ENCODE data around the gene HLCS. TPM values are rescaled to one million over a fixed set of nuclear protein-coding genes. Genes with fewer than 3 reads are reported as not detected.

HLCS gene
- total and polyA plus RNA-seq, 2 of the 4 experiments (the other 2 are of a cell fraction) = 10.6 to 21.0 TPM

DNA sequence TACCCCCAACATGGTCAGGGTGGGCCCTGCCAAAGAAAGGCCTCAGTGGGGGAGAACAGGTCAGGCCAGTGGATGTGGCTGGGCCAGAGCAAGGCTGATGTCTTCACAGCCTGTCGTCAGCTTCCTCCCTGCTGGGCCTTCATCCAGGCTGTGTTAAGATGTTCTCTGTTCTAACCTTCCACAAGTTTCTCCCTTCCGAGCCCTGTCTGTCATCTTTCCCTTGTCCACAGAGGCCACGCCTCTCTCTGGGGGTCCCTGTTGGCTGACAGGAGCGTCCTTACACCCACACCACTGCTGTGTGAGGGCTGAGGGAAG is 231.3 kb downstream of the HLCS start:
- no peak overlapping the region for H3K4ac ChIP-seq (ENCODE audit: low read depth, low read length)
- ChIA-PET CTCF (no interaction called here), POLR2A (ENCODE audit: unreplicated experiment) (no interaction called here)
- H3K27me3 ChIP-seq (ENCODE audit: control insufficient read depth, insufficient read depth, low read length) = peaks cover 37% of the 10 kb centered on the region
- H3K36me3 ChIP-seq (ENCODE audit: control insufficient read depth, insufficient read depth, low read length) = no peaks in the 10 kb centered on the region
- H3K9ac ChIP-seq (ENCODE audit: low read depth, low read length) = no peak overlapping the region
- no peak overlapping the region for H4K8ac ChIP-seq (ENCODE audit: low read depth in 2 of 2, low read length in 2 of 2)
- H4K5ac ChIP-seq (ENCODE audit: low read depth, low read length) = no peak overlapping the region
- no peak for ATAC-seq (ENCODE audit: low read depth)
- dilution Hi-C loops (cut with HindIII; ENCODE audit: low sequenced_read_pairs, unreplicated experiment) = no loop called here
- no peak overlapping the region for H3K4me2 ChIP-seq (ENCODE audit: low read depth, low read length)
- H4K20me1 ChIP-seq (ENCODE audit: insufficient read depth, low read length) = no peaks in the 10 kb centered on the region
- peak overlapping the region; percentile 43 for H2AFZ ChIP-seq (replicated peaks; ENCODE audit: low read length, poor library complexity)
- intact Hi-C loops (cut with micrococcal nuclease) = no loop called here
- in situ Hi-C loops (cut with MboI; ENCODE audit: low sequenced_read_pairs) = no loop called here
- no peak overlapping the region for H3K27ac ChIP-seq (ENCODE audit: insufficient read depth, low read length)
- H3K14ac ChIP-seq (replicated peaks; ENCODE audit: low read depth, low read length) = no peak overlapping the region
- no peak for TF ChIP-seq FOS (IDR thresholded peaks at IDR 0.05; ENCODE audit: low read depth, low read length)
- no peak overlapping the region for H3K56ac ChIP-seq (ENCODE audit: extremely low read depth, insufficient read depth, low read length)
- no peak overlapping the region for H2BK5ac ChIP-seq (ENCODE audit: low read depth, low read length, poor library complexity, severe bottlenecking)
- BruUV-seq (replicated peaks) = no TSS peak
- no peak overlapping the region for H2BK15ac ChIP-seq (ENCODE audit: low read depth, low read length)
- no peak overlapping the region for H4K91ac ChIP-seq (ENCODE audit: insufficient read depth, low read depth, low read length)
- H3K18ac ChIP-seq (ENCODE audit: low read depth, low read length) = no peak overlapping the region
- H3K4me1 ChIP-seq (ENCODE audit: control insufficient read depth, insufficient read depth, low read length) = no peaks in the 10 kb centered on the region
- peak overlapping the region; percentile 16 for H2AK9ac ChIP-seq (replicated peaks; ENCODE audit: low read depth, low read length, poor library complexity)
- no peak overlapping the region for H3K4me3 ChIP-seq (ENCODE audit: insufficient read depth, low read depth, low read length)
- H2BK120ac ChIP-seq (ENCODE audit: low read depth, low read length) = no peak overlapping the region
- 80% methylated on average over 1 of the region's 4 CpGs; no CpG with 5 or more reads in 1 of the 2 experiments for WGBS, 2 experiments (ENCODE audit: extremely low coverage in 2 of 2, insufficient read length in 1 of 2)
- H2AK5ac ChIP-seq (ENCODE audit: low read depth, low read length) = no peak overlapping the region
- no peak overlapping the region for H3K23ac ChIP-seq (ENCODE audit: low read depth, low read length)
- no peaks in the 10 kb centered on the region for H3K9me3 ChIP-seq (ENCODE audit: control insufficient read depth, insufficient read depth, low read length)
- peaks cover 0 to 7% of the 10 kb centered on the region in 2 experiments; a peak in 2 of 4 replicates for H3K79me1 ChIP-seq (ENCODE audit: low read depth in 1 of 2, low read length in 2 of 2)
- H3K9me1 ChIP-seq (ENCODE audit: insufficient read depth, low read length) = peaks cover 2% of the 10 kb centered on the region; the same call in 1 of the 2 replicates
- no peak for DNase-seq
- H2BK20ac ChIP-seq (ENCODE audit: low read depth, low read length) = no peak overlapping the region

Data from IMR-90 (cell line).